OCI-LY7 (cell line): Measurements from ENCODE around the gene MTMR1. TPM values are rescaled to one million over a fixed set of nuclear protein-coding genes. Genes with fewer than 3 reads are reported as not detected.

Experiments
- BruUV-seq: library from RNA; stranded (reverse); fragments of 400-500 nt; replicated peaks from 2 replicates; lab custom pipeline; 2021; lab: Mats Ljungman, UMichigan
- CTCF ChIA-PET: fragments of 300-600 bp; sonication (Branson Sonifier 250); formaldehyde crosslinking; loops from one replicate; lab custom pipeline; 2022; ENCODE audit warnings: antibody characterized with exemption; ENCODE audit not compliant: unreplicated experiment; lab: Charles Lee
- POLR2A ChIA-PET: fragments of 300-600 bp; sonication (Branson Sonifier 250); formaldehyde crosslinking; loops from one replicate; lab custom pipeline; 2022; ENCODE audit warnings: antibody characterized with exemption; lab: Charles Lee
- DNase-seq: peaks from one replicate; pipeline ENCODE4 v3.0.0-alpha.2; 2015; ENCODE audit warnings: low spot score
- H2AFZ ChIP-seq: fragments of 200-600 bp; sonication (generic), shearing (Covaris generic); 2 replicates; pipeline ENCODE4 v1.6.1; 2014; ENCODE audit warnings: mild to moderate bottlenecking, antibody characterized with exemption, low read length, moderate library complexity
- H3K27ac ChIP-seq: fragments of 200-600 bp; sonication (generic); 2 replicates; pipeline ENCODE4 v1.5.1; 2014; ENCODE audit warnings: mixed run types, low read depth, mild to moderate bottlenecking, moderate library complexity, low read length, inconsistent platforms; ENCODE audit not compliant: poor library complexity, severe bottlenecking
- H3K36me3 ChIP-seq: fragments of 200-600 bp; sonication (generic); 2 replicates; pipeline ENCODE4 v1.6.1; 2014; ENCODE audit warnings: mild to moderate bottlenecking, antibody characterized with exemption, low read length, moderate library complexity, mixed read lengths; ENCODE audit not compliant: insufficient read depth
- H3K4me1 ChIP-seq: fragments of 200-600 bp; sonication (generic); 2 replicates; pipeline ENCODE4 v1.5.1; 2014; ENCODE audit warnings: mild to moderate bottlenecking, low read length; ENCODE audit not compliant: insufficient read depth, poor library complexity, severe bottlenecking
- H3K4me2 ChIP-seq: fragments of 200-600 bp; sonication (generic); 2 replicates; pipeline ENCODE4 v1.6.1; 2014; ENCODE audit warnings: mild to moderate bottlenecking, low read length
- H3K4me3 ChIP-seq: fragments of 200-600 bp; sonication (generic); 2 replicates; pipeline ENCODE4 v1.5.1; 2014; ENCODE audit warnings: mild to moderate bottlenecking, low read depth, low read length; ENCODE audit not compliant: poor library complexity, severe bottlenecking
- H3K79me2 ChIP-seq: fragments of 200-600 bp; sonication (generic); 2 replicates; pipeline ENCODE4 v1.6.1; 2016; ENCODE audit warnings: low read depth, mild to moderate bottlenecking, low read length, moderate library complexity, mixed read lengths; ENCODE audit not compliant: insufficient read depth
- H3K9me2 ChIP-seq: fragments of 200-600 bp; sonication (generic); 2 replicates; pipeline ENCODE4 v1.6.1; 2016; ENCODE audit warnings: mild to moderate bottlenecking, low read length, mixed read lengths; ENCODE audit not compliant: insufficient read depth
- H3K9me3 ChIP-seq: fragments of 200-600 bp; sonication (generic); 2 replicates; pipeline ENCODE4 v1.6.1; 2014; ENCODE audit warnings: mild to moderate bottlenecking, mixed run types, low read length, mixed read lengths
- H4K20me1 ChIP-seq: fragments of 200-600 bp; sonication (generic); 2 replicates; pipeline ENCODE4 v1.6.1; 2014; ENCODE audit warnings: mild to moderate bottlenecking, antibody characterized with exemption, low read length, moderate library complexity, mixed read lengths; ENCODE audit not compliant: insufficient read depth
- CTCF ChIP-seq: fragments of 200-600 bp; sonication (generic); conservative IDR thresholded peaks from 2 replicates; pipeline ENCODE4 v1.5.1; 2014; ENCODE audit warnings: mild to moderate bottlenecking, antibody characterized with exemption, low read length, moderate library complexity, mixed read lengths
- EZH2phosphoT487 ChIP-seq: fragments of 200-600 bp; sonication (generic); IDR thresholded peaks from 2 replicates; pipeline ENCODE4 v1.6.1; 2018; ENCODE audit warnings: low read depth, borderline replicate concordance, mild to moderate bottlenecking, mixed run types, antibody characterized with exemption, low read length, moderate library complexity, mixed read lengths
- intact Hi-C: fragments of 100-400 bp; cut with micrococcal nuclease; formaldehyde crosslinking; loops from one replicate; pipeline ENCODE4 v1.10.0; 2022; ENCODE audit not compliant: unreplicated experiment
- total RNA-seq, 2 experiments: library from RNA; depleted of rRNA in 1 of 2; stranded (reverse); fragments of >200 nt in 1 of 2; shearing (Covaris generic) in 1 of 2; gene quantifications; 2 replicates each; pipeline ENCODE4 v1.2.3, GENCODE V29; 2014 to 2022

MTMR1 gene
- total RNA-seq, 2 experiments from 2014 or later = 49.7 to 57.6 TPM

DNA sequence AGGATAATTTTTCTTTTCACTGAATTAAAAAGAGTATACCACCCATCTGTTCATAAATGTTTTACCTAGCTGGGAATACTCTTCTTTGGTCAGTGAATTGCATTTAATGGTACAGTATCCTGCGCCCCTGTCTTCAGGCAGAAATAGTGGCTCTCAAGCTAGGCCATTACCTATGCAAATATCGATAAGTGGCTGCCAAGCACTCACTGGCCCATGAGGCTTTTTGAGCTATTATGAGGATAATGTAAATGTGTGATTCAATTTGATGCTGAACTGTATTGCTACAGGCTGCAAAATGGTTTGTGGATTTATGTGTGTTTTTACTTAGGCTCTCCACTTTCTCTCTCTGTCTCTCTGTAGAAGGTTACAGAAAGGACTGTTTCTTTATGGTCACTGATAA is 30.1 kb upstream of the MTMR1 start:
- no peaks in the 10 kb centered on the region for H4K20me1 ChIP-seq
- no peak overlapping the region for H3K4me2 ChIP-seq
- no peak overlapping the region for H2AFZ ChIP-seq
- BruUV-seq = no TSS peak
- no peak for TF ChIP-seq EZH2phosphoT487
- TF ChIP-seq CTCF = no peak
- no peaks in the 10 kb centered on the region for H3K9me3 ChIP-seq
- no peak for DNase-seq
- H3K4me1 ChIP-seq = no peaks in the 10 kb centered on the region
- H3K9me2 ChIP-seq = no peaks in the 10 kb centered on the region
- no peak overlapping the region for H3K27ac ChIP-seq
- no peak overlapping the region for H3K4me3 ChIP-seq
- intact Hi-C loops = no loop called here
- no peaks in the 10 kb centered on the region for H3K79me2 ChIP-seq
- POLR2A ChIA-PET = interaction anchor here (0.8 kb wide), 1 partner anchor 17 kb away, joined by 3 read pairs; no protein-coding TSS in a partner anchor
- no peaks in the 10 kb centered on the region; the same call in 1 of the 2 replicates for H3K36me3 ChIP-seq
- CTCF ChIA-PET = no interaction called here

GRCh38 chrX:150664290-150664689 is 28.9 kb upstream of the MTMR1 start:
- no peaks in the 10 kb centered on the region for H3K9me3 ChIP-seq
- intact Hi-C loops = no loop called here
- BruUV-seq = no TSS peak
- H4K20me1 ChIP-seq = no peaks in the 10 kb centered on the region
- no peak for DNase-seq
- H3K27ac ChIP-seq = no peak overlapping the region
- no peaks in the 10 kb centered on the region for H3K79me2 ChIP-seq
- H2AFZ ChIP-seq = no peak overlapping the region
- H3K36me3 ChIP-seq = no peaks in the 10 kb centered on the region; the same call in 1 of the 2 replicates
- H3K4me3 ChIP-seq = no peak overlapping the region
- POLR2A ChIA-PET = no interaction called here
- no peaks in the 10 kb centered on the region for H3K4me1 ChIP-seq
- H3K4me2 ChIP-seq = no peak overlapping the region
- no peak for TF ChIP-seq EZH2phosphoT487
- no peak for TF ChIP-seq CTCF
- CTCF ChIA-PET = no interaction called here
- no peaks in the 10 kb centered on the region for H3K9me2 ChIP-seq

- H3K79me2 ChIP-seq = no peaks in the 10 kb centered on the region
- ChIA-PET POLR2A (interaction anchor here (0.6 to 1.1 kb wide), 3 partner anchors 10 to 126 kb away, joined by 3 read pairs; no protein-coding TSS in a partner anchor), CTCF (no interaction called here)
- H3K4me3 ChIP-seq = no peak overlapping the region
- no peak for DNase-seq
- H3K4me1 ChIP-seq = no peaks in the 10 kb centered on the region
- H3K9me3 ChIP-seq = no peaks in the 10 kb centered on the region
- BruUV-seq = no TSS peak
- no peaks in the 10 kb centered on the region for H3K9me2 ChIP-seq
- H2AFZ ChIP-seq = no peak overlapping the region
- no peak overlapping the region for H3K4me2 ChIP-seq
- intact Hi-C loops = no loop called here
- H3K36me3 ChIP-seq = no peaks in the 10 kb centered on the region
- TF ChIP-seq CTCF = no peak
- TF ChIP-seq EZH2phosphoT487 = no peak
- H3K27ac ChIP-seq = no peak overlapping the region
- no peaks in the 10 kb centered on the region for H4K20me1 ChIP-seq
Observed at GRCh38 chrX:150676221-150676620, 17.0 kb upstream of the MTMR1 start.
